ENCODE measurements around the gene EBP. TPM values are rescaled to one million over a fixed set of nuclear protein-coding genes. Genes with fewer than 3 reads are reported as not detected.
A peak's percentile ranks its signal among the peaks of the same experiment; 100 is the strongest.

EBP gene
- total and polyA plus RNA-seq, 4 donors: 41.5 to 254 (median 158) TPM

- no peak overlapping the region for H3K4me3 ChIP-seq
- TF ChIP-seq, protein P1, sequence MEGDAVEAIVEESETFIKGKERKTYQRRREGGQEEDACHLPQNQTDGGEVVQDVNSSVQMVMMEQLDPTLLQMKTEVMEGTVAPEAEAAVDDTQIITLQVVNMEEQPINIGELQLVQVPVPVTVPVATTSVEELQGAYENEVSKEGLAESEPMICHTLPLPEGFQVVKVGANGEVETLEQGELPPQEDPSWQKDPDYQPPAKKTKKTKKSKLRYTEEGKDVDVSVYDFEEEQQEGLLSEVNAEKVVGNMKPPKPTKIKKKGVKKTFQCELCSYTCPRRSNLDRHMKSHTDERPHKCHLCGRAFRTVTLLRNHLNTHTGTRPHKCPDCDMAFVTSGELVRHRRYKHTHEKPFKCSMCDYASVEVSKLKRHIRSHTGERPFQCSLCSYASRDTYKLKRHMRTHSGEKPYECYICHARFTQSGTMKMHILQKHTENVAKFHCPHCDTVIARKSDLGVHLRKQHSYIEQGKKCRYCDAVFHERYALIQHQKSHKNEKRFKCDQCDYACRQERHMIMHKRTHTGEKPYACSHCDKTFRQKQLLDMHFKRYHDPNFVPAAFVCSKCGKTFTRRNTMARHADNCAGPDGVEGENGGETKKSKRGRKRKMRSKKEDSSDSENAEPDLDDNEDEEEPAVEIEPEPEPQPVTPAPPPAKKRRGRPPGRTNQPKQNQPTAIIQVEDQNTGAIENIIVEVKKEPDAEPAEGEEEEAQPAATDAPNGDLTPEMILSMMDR (IDR thresholded peaks at IDR 0.05; ENCODE audit: control extremely low read depth, extremely low read depth): no peak
- no peak overlapping the region for H3K27ac ChIP-seq (ENCODE audit: low read depth in 1 of 2, low read length in 1 of 2)
- H3K4me1 ChIP-seq (ENCODE audit: control insufficient read depth in 5 of 5, insufficient read depth in 5 of 5, low read length in 5 of 5): peaks cover 0 to 5% (median 0%) of the 10 kb centered on the region in 5 donors
- 63 to 75% methylated on average over 6 to 9 of the region's 9 CpGs for WGBS, 2 donors
- no peak for DNase-seq
- peaks cover 0 to 7% (median 2%) of the 10 kb centered on the region in 4 donors for H3K9me3 ChIP-seq (ENCODE audit: control insufficient read depth in 4 of 4, insufficient read depth in 3 of 4, low read length in 3 of 4)
- peaks cover 0 to 3% (median 0%) of the 10 kb centered on the region in 4 donors for H3K36me3 ChIP-seq (ENCODE audit: control insufficient read depth in 4 of 4, insufficient read depth in 4 of 4, low read length in 4 of 4)
- H3K9ac ChIP-seq (ENCODE audit: insufficient read depth in 1 of 2, low read length in 2 of 2): no peak overlapping the region
- no peaks in the 10 kb centered on the region for H3K27me3 ChIP-seq (ENCODE audit: control insufficient read depth in 3 of 3, insufficient read depth in 3 of 3, low read length in 2 of 3)
- ATAC-seq (ENCODE audit: insufficient read depth, low FRiP score): no peak
Observed at GRCh38 chrX:48473704-48473990, 48.0 kb upstream of the EBP start.

DNA sequence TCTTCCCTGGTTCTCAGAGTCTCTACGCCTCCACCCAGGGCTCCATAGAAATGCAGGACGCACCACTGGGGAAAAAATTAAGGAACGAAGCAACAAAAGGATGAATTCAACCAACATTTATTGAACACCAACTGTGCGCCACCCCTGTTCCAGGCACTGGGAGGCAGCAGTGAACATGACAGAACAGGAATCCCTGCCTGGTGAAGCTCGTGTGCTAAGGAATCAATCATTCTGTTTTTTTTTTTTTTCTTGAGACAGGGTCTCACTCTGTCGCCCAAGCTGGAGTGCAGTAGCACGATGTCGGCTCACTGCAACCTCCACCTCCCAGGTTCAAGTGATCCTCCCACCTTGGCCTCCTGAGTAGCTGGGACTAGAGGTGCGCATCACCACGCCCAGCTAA, 47.5 kb upstream of the EBP start:
- WGBS, 2 donors: 76 to 77% methylated on average over 10 of the region's 10 CpGs
- TF ChIP-seq, protein P1 (IDR thresholded peaks at IDR 0.05; ENCODE audit: control extremely low read depth, extremely low read depth): no peak

DNA sequence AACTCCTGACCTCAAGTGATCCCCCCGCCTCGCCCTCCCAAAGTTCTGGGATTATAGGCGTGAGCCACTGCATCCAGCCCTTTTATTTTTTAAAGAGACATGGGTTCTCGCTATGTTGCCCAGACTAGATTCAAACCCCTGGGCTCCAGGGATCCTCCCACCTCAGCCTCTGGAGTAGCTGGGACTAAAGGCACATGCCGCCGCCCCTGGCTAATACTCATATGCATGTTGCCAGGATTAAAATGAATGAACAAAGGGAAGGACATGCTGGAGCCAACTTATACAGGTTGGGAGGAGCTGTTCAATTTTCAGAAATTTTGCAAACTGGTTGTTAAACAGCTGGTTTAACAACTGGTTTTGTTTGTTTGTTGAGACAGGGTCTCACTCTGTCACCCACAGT, 47.0 kb upstream of the EBP start:
- DNase-seq: no peak
- Histone ChIP-seq H3K4me1 (ENCODE audit: control insufficient read depth in 5 of 5, insufficient read depth in 5 of 5, low read length in 5 of 5) (peaks cover 0 to 5% (median 0%) of the 10 kb centered on the region in 5 donors), H3K36me3 (ENCODE audit: control insufficient read depth in 4 of 4, insufficient read depth in 4 of 4, low read length in 4 of 4) (peaks cover 0 to 4% (median 0%) of the 10 kb centered on the region in 4 donors), H3K27me3 (ENCODE audit: control insufficient read depth in 3 of 3, insufficient read depth in 3 of 3, low read length in 2 of 3) (no peaks in the 10 kb centered on the region), H3K4me3 (no peak overlapping the region), H3K9me3 (ENCODE audit: control insufficient read depth in 4 of 4, insufficient read depth in 3 of 4, low read length in 3 of 4) (peaks cover 0 to 7% (median 2%) of the 10 kb centered on the region in 4 donors), H3K27ac (ENCODE audit: low read depth in 1 of 2, low read length in 1 of 2) (no peak overlapping the region), H3K9ac (ENCODE audit: insufficient read depth in 1 of 2, low read length in 2 of 2) (no peak overlapping the region)
- no peak for ATAC-seq (ENCODE audit: insufficient read depth, low FRiP score)
- WGBS, 2 donors: 87 to 88% methylated on average over 4 to 6 of the region's 6 CpGs
- TF ChIP-seq, protein P1 (IDR thresholded peaks at IDR 0.05; ENCODE audit: control extremely low read depth, extremely low read depth): no peak

More for the DNA sequence above, 47.5 kb upstream of the EBP start:
- peaks cover 0 to 5% (median 0%) of the 10 kb centered on the region in 5 donors for H3K4me1 ChIP-seq (ENCODE audit: control insufficient read depth in 5 of 5, insufficient read depth in 5 of 5, low read length in 5 of 5)
- no peaks in the 10 kb centered on the region for H3K27me3 ChIP-seq (ENCODE audit: control insufficient read depth in 3 of 3, insufficient read depth in 3 of 3, low read length in 2 of 3)
- no peak overlapping the region for H3K9ac ChIP-seq (ENCODE audit: insufficient read depth in 1 of 2, low read length in 2 of 2)
- H3K36me3 ChIP-seq (ENCODE audit: control insufficient read depth in 4 of 4, insufficient read depth in 4 of 4, low read length in 4 of 4): peaks cover 0 to 3% (median 0%) of the 10 kb centered on the region in 4 donors
- ATAC-seq (ENCODE audit: insufficient read depth, low FRiP score) (no peak), DNase-seq (no peak)
- H3K27ac ChIP-seq (ENCODE audit: low read depth in 1 of 2, low read length in 1 of 2): no peak overlapping the region
- H3K9me3 ChIP-seq (ENCODE audit: control insufficient read depth in 4 of 4, insufficient read depth in 3 of 4, low read length in 3 of 4): peaks cover 0 to 7% (median 2%) of the 10 kb centered on the region in 4 donors
- H3K4me3 ChIP-seq: no peak overlapping the region

DNA sequence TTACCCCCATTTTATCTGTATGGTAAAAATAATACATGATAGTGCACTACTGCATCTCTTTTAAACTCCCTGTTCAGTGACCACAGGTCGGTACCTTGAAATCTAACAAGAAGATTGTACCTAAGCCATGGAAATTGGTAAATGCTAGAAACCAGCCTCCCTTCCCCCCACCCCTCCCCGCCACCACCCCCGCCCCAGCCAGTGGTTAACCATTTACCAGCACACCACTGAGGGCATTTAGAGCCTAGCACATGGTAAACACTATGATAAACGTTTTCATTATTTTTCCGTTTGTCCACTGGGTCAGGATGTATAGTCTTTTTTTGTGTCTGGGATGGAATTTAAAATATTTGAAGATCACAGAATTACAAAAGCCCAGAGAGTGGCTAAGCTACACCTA, 46.3 kb upstream of the EBP start:
- no peak for ATAC-seq (ENCODE audit: insufficient read depth, low FRiP score)
- 4 to 26% methylated on average over 5 of the region's 5 CpGs for WGBS, 2 donors

More for the DNA sequence above, 46.3 kb upstream of the EBP start:
- H3K9me3 ChIP-seq (ENCODE audit: control insufficient read depth in 4 of 4, insufficient read depth in 3 of 4, low read length in 3 of 4): peaks cover 0 to 7% (median 2%) of the 10 kb centered on the region in 4 donors
- peak overlapping the region in 1 of 2 donors; percentile 78 for H3K9ac ChIP-seq (ENCODE audit: insufficient read depth in 1 of 2, low read length in 2 of 2)
- no peak for DNase-seq
- H3K27me3 ChIP-seq (ENCODE audit: control insufficient read depth in 3 of 3, insufficient read depth in 3 of 3, low read length in 2 of 3): no peaks in the 10 kb centered on the region
- no peak overlapping the region for H3K4me3 ChIP-seq
- H3K36me3 ChIP-seq (ENCODE audit: control insufficient read depth in 4 of 4, insufficient read depth in 4 of 4, low read length in 4 of 4): peaks cover 0 to 5% (median 0%) of the 10 kb centered on the region in 4 donors
- peaks cover 0 to 5% (median 0%) of the 10 kb centered on the region in 5 donors for H3K4me1 ChIP-seq (ENCODE audit: control insufficient read depth in 5 of 5, insufficient read depth in 5 of 5, low read length in 5 of 5)
- TF ChIP-seq, protein P1 (IDR thresholded peaks at IDR 0.05; ENCODE audit: control extremely low read depth, extremely low read depth): no peak
- peak overlapping the region in 1 of 2 donors; percentile 43 for H3K27ac ChIP-seq (ENCODE audit: low read depth in 1 of 2, low read length in 1 of 2)
